ENCODE measurements around the gene TDP2.

DNA sequence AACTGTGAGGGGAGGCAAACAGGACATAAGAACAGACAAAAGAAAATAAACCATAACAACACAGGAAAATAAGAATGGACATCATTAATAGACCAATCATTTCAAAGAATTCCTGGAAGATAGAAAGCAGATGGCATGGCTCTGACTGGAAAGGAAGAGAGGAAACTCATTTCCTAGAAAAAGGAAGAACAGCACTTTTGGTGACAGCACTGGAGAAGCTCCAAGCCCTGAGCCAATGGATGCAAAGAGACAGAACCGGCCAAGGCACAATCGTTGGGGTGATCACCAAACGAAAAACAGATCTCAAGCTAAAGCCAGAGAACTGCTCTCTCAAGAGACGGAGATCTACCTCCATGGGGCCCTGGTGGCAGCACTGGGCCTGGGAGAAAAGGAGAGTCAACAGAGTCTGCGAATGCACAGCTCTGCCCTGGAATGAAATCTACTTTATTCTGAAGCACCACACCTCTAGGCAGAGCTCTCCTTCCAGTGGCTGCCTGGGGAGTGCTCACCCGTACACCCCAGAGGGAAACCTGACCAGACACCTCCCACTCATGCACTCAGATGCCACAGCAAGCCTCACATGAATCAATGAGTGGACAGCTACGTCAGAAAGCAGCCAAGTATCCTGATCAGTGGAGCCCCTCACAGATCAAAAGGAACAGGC, 44.9 kb downstream of the TDP2 start:
- TF ChIP-seq, protein P1, sequence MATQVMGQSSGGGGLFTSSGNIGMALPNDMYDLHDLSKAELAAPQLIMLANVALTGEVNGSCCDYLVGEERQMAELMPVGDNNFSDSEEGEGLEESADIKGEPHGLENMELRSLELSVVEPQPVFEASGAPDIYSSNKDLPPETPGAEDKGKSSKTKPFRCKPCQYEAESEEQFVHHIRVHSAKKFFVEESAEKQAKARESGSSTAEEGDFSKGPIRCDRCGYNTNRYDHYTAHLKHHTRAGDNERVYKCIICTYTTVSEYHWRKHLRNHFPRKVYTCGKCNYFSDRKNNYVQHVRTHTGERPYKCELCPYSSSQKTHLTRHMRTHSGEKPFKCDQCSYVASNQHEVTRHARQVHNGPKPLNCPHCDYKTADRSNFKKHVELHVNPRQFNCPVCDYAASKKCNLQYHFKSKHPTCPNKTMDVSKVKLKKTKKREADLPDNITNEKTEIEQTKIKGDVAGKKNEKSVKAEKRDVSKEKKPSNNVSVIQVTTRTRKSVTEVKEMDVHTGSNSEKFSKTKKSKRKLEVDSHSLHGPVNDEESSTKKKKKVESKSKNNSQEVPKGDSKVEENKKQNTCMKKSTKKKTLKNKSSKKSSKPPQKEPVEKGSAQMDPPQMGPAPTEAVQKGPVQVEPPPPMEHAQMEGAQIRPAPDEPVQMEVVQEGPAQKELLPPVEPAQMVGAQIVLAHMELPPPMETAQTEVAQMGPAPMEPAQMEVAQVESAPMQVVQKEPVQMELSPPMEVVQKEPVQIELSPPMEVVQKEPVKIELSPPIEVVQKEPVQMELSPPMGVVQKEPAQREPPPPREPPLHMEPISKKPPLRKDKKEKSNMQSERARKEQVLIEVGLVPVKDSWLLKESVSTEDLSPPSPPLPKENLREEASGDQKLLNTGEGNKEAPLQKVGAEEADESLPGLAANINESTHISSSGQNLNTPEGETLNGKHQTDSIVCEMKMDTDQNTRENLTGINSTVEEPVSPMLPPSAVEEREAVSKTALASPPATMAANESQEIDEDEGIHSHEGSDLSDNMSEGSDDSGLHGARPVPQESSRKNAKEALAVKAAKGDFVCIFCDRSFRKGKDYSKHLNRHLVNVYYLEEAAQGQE (IDR thresholded peaks at IDR 0.05; ENCODE audit: insufficient read depth in 1 of 2, low read depth in 2 of 2, low read length in 2 of 2): no peak
- TF ChIP-seq TAF1 (IDR thresholded peaks at IDR 0.05; ENCODE audit: borderline replicate concordance, insufficient read depth, low read length): no peak

All from PFSK-1 (cell line).